A673 (cell line): Measurements from ENCODE around the gene SFN. TPM values are rescaled to one million over a fixed set of nuclear protein-coding genes. Genes with fewer than 3 reads are reported as not detected.

Experiments used
- BruUV-seq: library from RNA; stranded (reverse); fragments of 400-500 nt; replicated peaks from 2 replicates; lab custom pipeline; 2021; lab: Mats Ljungman, UMichigan
- CTCF ChIA-PET: fragments of 300-600 bp; sonication (Branson Sonifier 250); formaldehyde crosslinking; loops from one replicate; lab custom pipeline; 2022; ENCODE audit warnings: antibody characterized with exemption; lab: Charles Lee
- POLR2A ChIA-PET: fragments of 300-600 bp; sonication (Branson Sonifier 250); formaldehyde crosslinking; loops from one replicate; lab custom pipeline; 2022; ENCODE audit warnings: antibody characterized with exemption; ENCODE audit not compliant: low non-redundant PET; lab: Charles Lee
- DNase-seq: peaks from one replicate; pipeline ENCODE4 v3.0.0-alpha.2; 2015; ENCODE audit warnings: low spot score
- H3K27ac ChIP-seq: fragments of 200-600 bp; sonication (generic); 2 replicates; pipeline ENCODE4 v1.5.1; 2016; ENCODE audit warnings: mixed run types, low read depth, mild to moderate bottlenecking, mixed read lengths, antibody characterized with exemption, low read length; ENCODE audit not compliant: poor library complexity, severe bottlenecking
- H3K27me3 ChIP-seq: fragments of 200-600 bp; sonication (generic); replicated peaks from 2 replicates; pipeline ENCODE4 v1.6.1; 2017; ENCODE audit warnings: mixed run types, low read depth, mild to moderate bottlenecking, mixed read lengths, antibody characterized with exemption, low read length; ENCODE audit not compliant: insufficient read depth, poor library complexity
- H3K36me3 ChIP-seq: fragments of 200-600 bp; sonication (generic); 2 replicates; pipeline ENCODE4 v1.6.1; 2016; ENCODE audit warnings: mixed run types, mild to moderate bottlenecking, mixed read lengths, antibody characterized with exemption, low read length; ENCODE audit not compliant: insufficient read depth, poor library complexity, severe bottlenecking
- H3K4me1 ChIP-seq: fragments of 200-600 bp; sonication (generic); 2 replicates; pipeline ENCODE4 v1.6.1; 2017; ENCODE audit warnings: mixed run types, mild to moderate bottlenecking, mixed read lengths, antibody characterized with exemption, low read length; ENCODE audit not compliant: insufficient read depth, poor library complexity, severe bottlenecking
- H3K4me3 ChIP-seq: fragments of 200-600 bp; sonication (generic); 2 replicates; pipeline ENCODE4 v1.5.1; 2016; ENCODE audit warnings: low read depth, mixed run types, mild to moderate bottlenecking, mixed read lengths, low read length; ENCODE audit not compliant: poor library complexity, severe bottlenecking
- H3K9me3 ChIP-seq: fragments of 200-600 bp; sonication (generic); 2 replicates; pipeline ENCODE4 v1.6.1; 2016; ENCODE audit warnings: mixed run types, low read depth, mild to moderate bottlenecking, mixed read lengths, antibody characterized with exemption, low read length; ENCODE audit not compliant: poor library complexity, severe bottlenecking
- EZH2 ChIP-seq: fragments of 200-600 bp; sonication (generic); IDR thresholded peaks from 2 replicates; pipeline ENCODE4 v1.6.1; 2017; ENCODE audit warnings: borderline replicate concordance, low read depth, mild to moderate bottlenecking, mixed read lengths, antibody characterized with exemption, low read length; ENCODE audit not compliant: poor library complexity, severe bottlenecking
- intact Hi-C: fragments of 100-400 bp; cut with micrococcal nuclease; formaldehyde crosslinking; loops from one replicate; pipeline ENCODE4 v1.10.0; 2022; ENCODE audit not compliant: unreplicated experiment
- total RNA-seq: library from RNA; stranded (reverse); gene quantifications from 2 replicates; pipeline ENCODE4 v1.2.3, GENCODE V29; 2021
- TF ChIP-seq, protein P1 (sequence below): fragments of 300-800, 200-600 bp; sonication (generic); conservative IDR thresholded peaks from 2 replicates; pipeline ENCODE4 v1.5.1; 2017; ENCODE audit warnings: low read depth, mild to moderate bottlenecking, antibody characterized with exemption, low read length, moderate library complexity, mixed read lengths

The SFN gene
- total RNA-seq, 1 experiment from 2014 or later = not detected

DNA sequence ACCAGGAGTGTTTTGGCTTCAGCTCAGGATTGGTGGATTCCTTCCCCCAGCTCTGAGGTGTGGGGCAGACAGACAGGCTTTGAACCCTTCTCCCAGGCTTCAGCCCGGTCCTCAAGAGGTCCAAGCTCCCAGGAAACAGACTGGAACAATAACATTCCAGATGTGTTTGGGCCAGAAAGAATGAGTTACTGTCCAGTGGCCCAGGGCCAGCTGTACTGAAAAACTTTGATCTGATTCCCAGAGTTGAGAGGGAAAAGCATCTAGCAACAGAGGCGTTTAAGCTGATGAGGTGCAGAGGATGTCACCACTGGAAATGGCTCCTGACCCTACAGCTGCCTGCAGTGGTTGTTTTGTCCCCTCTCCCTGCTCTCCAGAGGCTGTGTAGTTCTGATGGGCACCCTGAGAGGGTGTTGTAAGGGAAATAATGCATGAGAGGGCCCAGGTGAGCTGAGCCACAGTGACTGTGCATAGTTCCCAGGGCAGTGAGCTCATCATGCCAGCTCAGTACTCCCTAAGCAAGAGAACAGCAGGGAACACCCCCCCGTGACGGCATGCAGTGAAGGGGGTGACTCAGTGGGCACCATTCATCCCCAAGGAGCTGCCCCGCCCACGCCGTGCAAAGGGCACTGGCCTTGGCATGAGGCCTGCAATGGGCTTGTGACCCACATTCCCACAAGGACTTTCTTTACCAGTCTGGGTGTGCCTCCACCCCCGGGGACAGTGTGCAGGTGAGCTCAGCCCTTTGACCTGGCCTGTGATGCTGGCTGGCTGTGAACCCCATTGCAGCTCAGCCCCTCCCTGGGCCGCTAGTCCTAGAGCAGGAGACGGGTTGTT, 13.8 kb upstream of the SFN start:
- Histone ChIP-seq H3K27ac (no peak overlapping the region), H3K4me1 (no peaks in the 10 kb centered on the region), H3K27me3 (no peaks in the 10 kb centered on the region), H3K36me3 (peaks cover 55% of the 10 kb centered on the region), H3K4me3 (no peak overlapping the region), H3K9me3 (no peaks in the 10 kb centered on the region)
- no peak for TF ChIP-seq EZH2
- TF ChIP-seq, protein P1, sequence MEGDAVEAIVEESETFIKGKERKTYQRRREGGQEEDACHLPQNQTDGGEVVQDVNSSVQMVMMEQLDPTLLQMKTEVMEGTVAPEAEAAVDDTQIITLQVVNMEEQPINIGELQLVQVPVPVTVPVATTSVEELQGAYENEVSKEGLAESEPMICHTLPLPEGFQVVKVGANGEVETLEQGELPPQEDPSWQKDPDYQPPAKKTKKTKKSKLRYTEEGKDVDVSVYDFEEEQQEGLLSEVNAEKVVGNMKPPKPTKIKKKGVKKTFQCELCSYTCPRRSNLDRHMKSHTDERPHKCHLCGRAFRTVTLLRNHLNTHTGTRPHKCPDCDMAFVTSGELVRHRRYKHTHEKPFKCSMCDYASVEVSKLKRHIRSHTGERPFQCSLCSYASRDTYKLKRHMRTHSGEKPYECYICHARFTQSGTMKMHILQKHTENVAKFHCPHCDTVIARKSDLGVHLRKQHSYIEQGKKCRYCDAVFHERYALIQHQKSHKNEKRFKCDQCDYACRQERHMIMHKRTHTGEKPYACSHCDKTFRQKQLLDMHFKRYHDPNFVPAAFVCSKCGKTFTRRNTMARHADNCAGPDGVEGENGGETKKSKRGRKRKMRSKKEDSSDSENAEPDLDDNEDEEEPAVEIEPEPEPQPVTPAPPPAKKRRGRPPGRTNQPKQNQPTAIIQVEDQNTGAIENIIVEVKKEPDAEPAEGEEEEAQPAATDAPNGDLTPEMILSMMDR = no peak
- ChIA-PET CTCF (no interaction called here), POLR2A (no interaction called here)
- BruUV-seq = no TSS peak
- no peak for DNase-seq
- intact Hi-C loops = no loop called here

DNA sequence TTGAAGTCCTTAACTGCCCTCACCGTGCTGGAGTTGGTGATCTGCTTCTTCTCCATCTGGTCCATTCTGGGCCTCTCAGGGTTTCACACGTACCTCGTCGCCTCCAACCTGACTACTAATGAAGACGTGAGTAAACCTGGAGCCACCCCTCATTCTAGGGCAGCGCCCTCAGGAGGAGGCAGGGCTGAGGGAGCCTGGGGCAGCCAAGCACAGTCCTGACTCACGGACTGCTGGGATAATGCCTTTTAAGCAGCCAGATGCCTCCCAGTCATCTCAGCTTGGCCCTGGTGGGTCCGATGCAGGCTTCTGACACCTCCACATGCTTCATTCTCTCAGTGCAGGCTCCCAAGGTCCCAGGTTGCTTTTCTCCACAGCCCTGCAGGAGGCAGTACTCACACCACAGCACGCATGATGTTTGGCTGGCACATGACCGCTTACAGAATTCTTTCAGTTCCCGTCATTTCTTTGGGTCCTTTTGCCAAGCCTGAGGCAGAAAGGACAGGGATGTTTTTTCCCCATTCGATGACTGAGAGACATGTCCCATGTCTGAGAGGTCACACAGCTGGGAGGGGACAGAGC, 11.8 kb upstream of the SFN start:
- CTCF ChIA-PET = no interaction called here
- H3K9me3 ChIP-seq = no peaks in the 10 kb centered on the region
- no peak for TF ChIP-seq EZH2
- TF ChIP-seq, protein P1 = no peak
- H3K36me3 ChIP-seq = peaks cover 60% of the 10 kb centered on the region
- BruUV-seq = no TSS peak
- DNase-seq = no peak
- H3K27ac ChIP-seq = no peak overlapping the region
- no peaks in the 10 kb centered on the region for H3K4me1 ChIP-seq
- no peaks in the 10 kb centered on the region for H3K27me3 ChIP-seq
- intact Hi-C loops = no loop called here
- no peak overlapping the region for H3K4me3 ChIP-seq
- POLR2A ChIA-PET = no interaction called here

DNA sequence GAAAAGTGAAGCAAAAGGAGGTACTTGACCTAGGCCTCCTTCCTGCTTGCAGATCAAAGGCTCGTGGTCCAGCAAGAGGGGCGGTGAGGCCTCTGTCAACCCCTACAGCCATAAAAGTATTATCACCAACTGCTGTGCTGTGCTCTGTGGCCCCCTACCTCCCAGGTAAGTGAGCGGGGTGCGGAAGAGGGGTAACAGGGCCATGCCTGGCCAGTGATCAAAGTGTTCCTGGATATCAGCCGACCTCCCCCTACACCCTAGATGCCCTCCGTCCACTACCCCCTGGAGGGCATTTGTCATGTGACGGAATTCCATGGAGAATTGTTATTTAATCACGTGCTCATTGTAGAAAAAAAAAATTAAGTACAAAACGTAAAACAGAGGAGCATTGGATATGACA, 10.2 kb upstream of the SFN start:
- H3K27ac ChIP-seq = no peak overlapping the region
- TF ChIP-seq EZH2 = no peak
- TF ChIP-seq, protein P1 = no peak
- intact Hi-C loops = no loop called here
- no peak for DNase-seq
- H3K4me1 ChIP-seq = no peaks in the 10 kb centered on the region
- H3K27me3 ChIP-seq = no peaks in the 10 kb centered on the region
- peaks cover 56% of the 10 kb centered on the region for H3K36me3 ChIP-seq
- no peaks in the 10 kb centered on the region for H3K9me3 ChIP-seq
- BruUV-seq = no TSS peak
- H3K4me3 ChIP-seq = no peak overlapping the region
- CTCF ChIA-PET = no interaction called here
- POLR2A ChIA-PET = no interaction called here
